CD14-positive monocyte (primary cell): ENCODE measurements around the gene EXOSC5. TPM values are rescaled to one million over a fixed set of nuclear protein-coding genes. Genes with fewer than 3 reads are reported as not detected.

ENCODE experiments used
- DNase-seq, 3 donors: peaks; one replicate each; pipeline ENCODE4 v3.0.0-alpha.2; 2011 to 2022
- H2AFZ ChIP-seq: 2 replicates; pipeline ENCODE4 v1.6.0; 2012; ENCODE audit warnings: mild to moderate bottlenecking, low read depth, low read length, inconsistent platforms; ENCODE audit not compliant: insufficient read depth, poor library complexity, severe bottlenecking
- H3K27ac ChIP-seq, 2 donors: 1 replicate in 1 of 2; 2 replicates in 1 of 2; pipeline ENCODE4 v1.5.1; 2012 to 2013; ENCODE audit warnings: low read length in 2 of 2, control low read depth in 1 of 2, inconsistent platforms in 1 of 2, low read depth in 1 of 2, mild to moderate bottlenecking in 1 of 2
- H3K27me3 ChIP-seq, 2 donors: one replicate each; pipeline versions ENCODE4 v1.6.0 to v1.6.1; 2011 to 2013; ENCODE audit warnings: low read length in 2 of 2; ENCODE audit not compliant: control insufficient read depth in 2 of 2, insufficient read depth in 2 of 2
- H3K36me3 ChIP-seq, 2 donors: replicated peaks in 1 of 2; 1 replicate in 1 of 2; 2 replicates in 1 of 2; pipeline versions ENCODE4 v1.5.1 to v1.6.1; 2012 to 2013; ENCODE audit warnings: low read length in 2 of 2, control low read depth in 1 of 2, inconsistent platforms in 1 of 2, mild to moderate bottlenecking in 1 of 2; ENCODE audit not compliant: insufficient read depth in 2 of 2, control insufficient read depth in 1 of 2
- H3K4me1 ChIP-seq, 2 donors: 1 replicate in 1 of 2; 2 replicates in 1 of 2; pipeline versions ENCODE4 v1.5.1 to v1.6.1; 2012 to 2013; ENCODE audit warnings: low read length in 2 of 2, control low read depth in 1 of 2, inconsistent platforms in 1 of 2, mild to moderate bottlenecking in 1 of 2, moderate library complexity in 1 of 2; ENCODE audit not compliant: insufficient read depth in 2 of 2, control insufficient read depth in 1 of 2
- H3K4me2 ChIP-seq: replicated peaks from 2 replicates; pipeline ENCODE3; 2012; ENCODE audit warnings: low read length, moderate library complexity, mild to moderate bottlenecking; ENCODE audit not compliant: poor library complexity, severe bottlenecking; ENCODE audit errors: extremely low read depth
- H3K4me3 ChIP-seq, 3 experiments: fragments of 200-600 bp in 1 of 3; sonication (generic) in 1 of 3; replicated peaks in 1 of 3; 1 replicate in 2 of 3; 2 replicates in 1 of 3; pipeline ENCODE4 v1.5.1; 2011 to 2013; ENCODE audit warnings: low read length in 3 of 3, mild to moderate bottlenecking in 3 of 3, control low read depth in 2 of 3, low read depth in 2 of 3, inconsistent platforms in 1 of 3, moderate library complexity in 1 of 3
- H3K79me2 ChIP-seq: 2 replicates; pipeline ENCODE4 v1.6.0; 2012; ENCODE audit warnings: mild to moderate bottlenecking, control low read depth, inconsistent platforms, low read length, moderate library complexity; ENCODE audit not compliant: insufficient read depth
- H3K9ac ChIP-seq: 2 replicates; pipeline ENCODE4 v1.6.0; 2017; ENCODE audit warnings: low read length, mild to moderate bottlenecking; ENCODE audit not compliant: insufficient read depth, poor library complexity, severe bottlenecking
- H3K9me3 ChIP-seq, 2 donors: replicated peaks in 1 of 2; 1 replicate in 1 of 2; 2 replicates in 1 of 2; pipeline versions ENCODE4 v1.5.1 to v1.6.1; 2012 to 2013; ENCODE audit warnings: low read length in 2 of 2, control low read depth in 1 of 2; ENCODE audit not compliant: control insufficient read depth in 1 of 2, insufficient read depth in 1 of 2
- H4K20me1 ChIP-seq: 2 replicates; pipeline ENCODE4 v1.6.0; 2012; ENCODE audit warnings: mild to moderate bottlenecking, low read length, control low read depth, moderate library complexity; ENCODE audit not compliant: insufficient read depth
- H3K27ac Mint-ChIP-seq, 7 donors: one replicate each; pipeline ENCODE4 v1.8.0; 2020; ENCODE audit warnings: mild to moderate bottlenecking in 7 of 7, mixed read lengths in 7 of 7, moderate library complexity in 6 of 7, inconsistent platforms in 2 of 7
- H3K27me3 Mint-ChIP-seq, 3 donors: one replicate each; pipeline ENCODE4 v1.8.0; 2021 to 2022; ENCODE audit warnings: low read depth in 3 of 3, mild to moderate bottlenecking in 3 of 3, mixed read lengths in 3 of 3, moderate library complexity in 3 of 3, inconsistent platforms in 1 of 3
- H3K36me3 Mint-ChIP-seq, 2 donors: one replicate each; pipeline ENCODE4 v1.8.0; 2020; ENCODE audit warnings: mixed read lengths in 2 of 2, inconsistent platforms in 1 of 2, mild to moderate bottlenecking in 1 of 2
- H3K4me1 Mint-ChIP-seq: one replicate; pipeline ENCODE4 v1.8.0; 2020; ENCODE audit warnings: mild to moderate bottlenecking, mixed read lengths
- H3K4me3 Mint-ChIP-seq, 2 donors: one replicate each; pipeline ENCODE4 v1.8.0; 2020; ENCODE audit warnings: mild to moderate bottlenecking in 2 of 2, mixed read lengths in 2 of 2, moderate library complexity in 1 of 2
- H3K9me3 Mint-ChIP-seq, 7 donors: one replicate each; pipeline ENCODE4 v1.8.0; 2020 to 2022; ENCODE audit warnings: mixed read lengths in 7 of 7, mild to moderate bottlenecking in 6 of 7, moderate library complexity in 6 of 7, inconsistent platforms in 2 of 7
- WGBS: methylation state at CpG from one replicate; pipeline ENCODE4 v1.1.5; 2013; ENCODE audit warnings: missing lambda C conversion rate; ENCODE audit not compliant: insufficient coverage; 5-methylcytosine and 5-hydroxymethylcytosine counted together
- intact Hi-C, 2 donors: fragments of 100-400 bp; cut with micrococcal nuclease; formaldehyde crosslinking; loops; one replicate each; pipeline versions ENCODE4 v1.15.0 to v1.15.1; 2023
- polyA plus RNA-seq, 3 donors: library from polyadenylated mRNA; depleted of rRNA in 1 of 3; unstranded in 2 of 3; stranded (reverse) in 1 of 3; fragments of 300-500 nt in 2 of 3; fragments of >200 nt in 1 of 3; fragmentation: Illumina TruSeq in 2 of 3; gene quantifications; 1 replicate in 2 of 3; 2 replicates in 1 of 3; pipeline ENCODE4 v1.2.3, GENCODE V29; 2012 to 2021
- TF ChIP-seq, protein P1 (sequence below): fragments of 200-600 bp; IDR thresholded peaks from one replicate; pipeline ENCODE4 v1.8.0; 2022; ENCODE audit warnings: antibody characterized with exemption, mild to moderate bottlenecking

EXOSC5 gene
- polyA plus RNA-seq, 3 donors = 24.0 to 58.7 (median 40.5) TPM

DNA sequence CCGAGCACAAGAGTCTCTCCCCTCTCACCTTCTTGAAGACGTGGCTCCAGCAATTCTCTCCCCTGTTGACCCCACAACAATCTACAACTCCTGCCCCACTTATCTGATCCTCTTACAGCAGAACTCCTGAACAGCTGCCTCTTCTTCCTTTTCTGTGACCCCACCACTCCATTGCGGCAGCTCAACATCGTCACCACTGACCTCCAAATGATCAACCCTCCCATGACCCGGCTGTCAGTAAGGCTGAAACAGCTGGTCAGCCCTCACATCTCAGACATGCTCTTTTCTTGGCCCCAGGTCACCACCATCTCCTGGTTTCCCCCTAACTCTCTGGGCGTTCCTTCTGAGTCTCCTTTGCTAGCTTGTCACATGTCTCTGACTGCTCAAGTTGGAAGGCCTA lies 1.8 kb downstream of the EXOSC5 start:
- intact Hi-C loops = loop anchor here in 1 of 2 donors (5.0 kb wide), 2 partner anchors 33 to 37 kb away; partner anchors contain the start of gene B9D2
- WGBS = 73% methylated on average over 6 of the region's 6 CpGs
- Histone ChIP-seq H4K20me1 (no peaks in the 10 kb centered on the region), H3K9me3 (no peaks in the 10 kb centered on the region), H3K4me3 (no peak overlapping the region), H3K36me3 (peaks cover 18 to 22% of the 10 kb centered on the region in 2 donors), H3K27ac (peak overlapping the region in 1 of 2 donors; percentile 22), H3K79me2 (peaks cover 55% of the 10 kb centered on the region), H3K4me2 (no peak overlapping the region), H3K27me3 (no peaks in the 10 kb centered on the region), H3K9ac (no peak overlapping the region), H3K4me1 (peaks cover 29 to 30% of the 10 kb centered on the region in 2 donors), H2AFZ (no peak overlapping the region)
- Mint-ChIP-seq H3K36me3 (peaks cover 19 to 38% of the 10 kb centered on the region in 2 donors), H3K4me1 (peaks cover 34% of the 10 kb centered on the region), H3K27ac (peak overlapping the region in 6 of 7 donors; percentile 4 to 69 (median 50)), H3K27me3 (peaks cover 0 to under 1% (median 0%) of the 10 kb centered on the region in 3 donors), H3K9me3 (peaks cover 0 to 5% (median 0%) of the 10 kb centered on the region in 7 donors), H3K4me3 (no peak overlapping the region)
- no peak for DNase-seq
- TF ChIP-seq, protein P1, sequence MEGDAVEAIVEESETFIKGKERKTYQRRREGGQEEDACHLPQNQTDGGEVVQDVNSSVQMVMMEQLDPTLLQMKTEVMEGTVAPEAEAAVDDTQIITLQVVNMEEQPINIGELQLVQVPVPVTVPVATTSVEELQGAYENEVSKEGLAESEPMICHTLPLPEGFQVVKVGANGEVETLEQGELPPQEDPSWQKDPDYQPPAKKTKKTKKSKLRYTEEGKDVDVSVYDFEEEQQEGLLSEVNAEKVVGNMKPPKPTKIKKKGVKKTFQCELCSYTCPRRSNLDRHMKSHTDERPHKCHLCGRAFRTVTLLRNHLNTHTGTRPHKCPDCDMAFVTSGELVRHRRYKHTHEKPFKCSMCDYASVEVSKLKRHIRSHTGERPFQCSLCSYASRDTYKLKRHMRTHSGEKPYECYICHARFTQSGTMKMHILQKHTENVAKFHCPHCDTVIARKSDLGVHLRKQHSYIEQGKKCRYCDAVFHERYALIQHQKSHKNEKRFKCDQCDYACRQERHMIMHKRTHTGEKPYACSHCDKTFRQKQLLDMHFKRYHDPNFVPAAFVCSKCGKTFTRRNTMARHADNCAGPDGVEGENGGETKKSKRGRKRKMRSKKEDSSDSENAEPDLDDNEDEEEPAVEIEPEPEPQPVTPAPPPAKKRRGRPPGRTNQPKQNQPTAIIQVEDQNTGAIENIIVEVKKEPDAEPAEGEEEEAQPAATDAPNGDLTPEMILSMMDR = no peak

DNA sequence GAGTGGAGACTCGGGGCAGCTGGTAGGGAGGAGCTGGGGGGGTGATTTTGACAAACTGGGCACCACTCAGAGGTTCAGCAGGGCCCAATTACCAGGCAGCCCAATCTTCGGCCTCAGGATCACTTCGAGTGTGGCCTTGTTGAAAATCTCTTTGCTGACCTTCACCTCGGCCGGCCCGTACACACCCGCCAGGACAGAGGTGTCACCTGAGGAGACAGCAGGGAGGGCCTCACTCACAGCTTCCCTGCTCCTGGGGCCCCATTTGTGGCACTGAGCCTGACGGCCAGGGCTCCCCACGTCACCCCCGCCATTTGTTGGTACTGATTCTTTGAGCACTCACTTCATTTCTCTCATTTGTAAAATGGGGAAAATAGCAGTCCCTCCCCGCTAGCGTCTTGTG lies 4.4 kb downstream of the EXOSC5 start:
- Mint-ChIP-seq H3K4me3 (no peak overlapping the region), H3K27me3 (peaks cover 0 to 2% (median 0%) of the 10 kb centered on the region in 3 donors), H3K9me3 (peaks cover 0 to 5% (median 0%) of the 10 kb centered on the region in 7 donors), H3K4me1 (peaks cover 24% of the 10 kb centered on the region), H3K27ac (peak overlapping the region in 1 of 7 donors; percentile 21), H3K36me3 (peaks cover 36 to 45% of the 10 kb centered on the region in 2 donors)
- no peak overlapping the region for H3K27ac ChIP-seq
- no peaks in the 10 kb centered on the region for H3K9me3 ChIP-seq
- intact Hi-C loops = no loop called here
- H3K4me2 ChIP-seq = no peak overlapping the region
- peaks cover 29% of the 10 kb centered on the region for H3K79me2 ChIP-seq
- DNase-seq = no peak
- no peaks in the 10 kb centered on the region for H3K27me3 ChIP-seq
- TF ChIP-seq, protein P1 = no peak
- peaks cover 35 to 39% of the 10 kb centered on the region in 2 donors for H3K36me3 ChIP-seq
- peaks cover 18 to 21% of the 10 kb centered on the region in 2 donors for H3K4me1 ChIP-seq
- H3K9ac ChIP-seq = no peak overlapping the region
- WGBS = 96% methylated on average over 12 of the region's 12 CpGs
- no peak overlapping the region for H3K4me3 ChIP-seq
- H4K20me1 ChIP-seq = no peaks in the 10 kb centered on the region
- no peak overlapping the region for H2AFZ ChIP-seq
